Osteocyte (in vitro differentiated cells): ENCODE measurements around the gene PTN. TPM values are rescaled to one million over a fixed set of nuclear protein-coding genes. Genes with fewer than 3 reads are reported as not detected.
A peak's percentile ranks its signal among the peaks of the same experiment; 100 is the strongest.

Source experiments
- DNase-seq: peaks from one replicate; pipeline ENCODE4 v3.0.0; 2021; ENCODE audit warnings: mixed read lengths; ENCODE audit not compliant: unreplicated experiment; ENCODE audit errors: extremely low spot score
- H3K27ac Mint-ChIP-seq: one replicate; pipeline ENCODE4 v1.8.0; 2021; ENCODE audit warnings: mild to moderate bottlenecking, mixed read lengths; ENCODE audit not compliant: unreplicated experiment
- H3K27me3 Mint-ChIP-seq: one replicate; pipeline ENCODE4 v1.8.0; 2021; ENCODE audit warnings: mixed read lengths; ENCODE audit not compliant: unreplicated experiment
- H3K36me3 Mint-ChIP-seq: one replicate; pipeline ENCODE4 v1.8.0; 2021; ENCODE audit warnings: mixed read lengths; ENCODE audit not compliant: unreplicated experiment
- H3K4me1 Mint-ChIP-seq: one replicate; pipeline ENCODE4 v1.8.0; 2021; ENCODE audit warnings: mixed read lengths; ENCODE audit not compliant: unreplicated experiment
- H3K4me3 Mint-ChIP-seq: one replicate; pipeline ENCODE4 v1.8.0; 2021; ENCODE audit warnings: mild to moderate bottlenecking, moderate library complexity, mixed read lengths; ENCODE audit not compliant: unreplicated experiment
- H3K9me3 Mint-ChIP-seq: one replicate; pipeline ENCODE4 v1.8.0; 2021; ENCODE audit warnings: mixed read lengths; ENCODE audit not compliant: unreplicated experiment
- long read RNA-seq: library from polyadenylated mRNA; unstranded; transcript quantifications from one replicate; pipeline ENCODE4 v2.0.0, GENCODE V29; 2021
- total RNA-seq: library from RNA; stranded (reverse); gene quantifications from 2 replicates; pipeline ENCODE4 v1.2.1, GENCODE V29; 2021
- TF ChIP-seq, protein P1 (sequence below): fragments of 200-600 bp; sonication (generic); IDR thresholded peaks from 2 replicates; pipeline ENCODE4 v1.5.0; 2021; ENCODE audit warnings: antibody characterized with exemption, mild to moderate bottlenecking, moderate library complexity

The PTN gene, protein sequence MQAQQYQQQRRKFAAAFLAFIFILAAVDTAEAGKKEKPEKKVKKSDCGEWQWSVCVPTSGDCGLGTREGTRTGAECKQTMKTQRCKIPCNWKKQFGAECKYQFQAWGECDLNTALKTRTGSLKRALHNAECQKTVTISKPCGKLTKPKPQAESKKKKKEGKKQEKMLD
- 77.8 and 83.0 TPM in 2 replicates for total RNA-seq
- long read RNA-seq, transcript PTN-201 (5 exons, 1,614 nt) = major isoform, 79 of 101 reads
- long read RNA-seq, partial matches to known transcripts = 12 of 101 reads
- long read RNA-seq, other reads (novel, unspliced or antisense) = 10 of 101 reads

DNA sequence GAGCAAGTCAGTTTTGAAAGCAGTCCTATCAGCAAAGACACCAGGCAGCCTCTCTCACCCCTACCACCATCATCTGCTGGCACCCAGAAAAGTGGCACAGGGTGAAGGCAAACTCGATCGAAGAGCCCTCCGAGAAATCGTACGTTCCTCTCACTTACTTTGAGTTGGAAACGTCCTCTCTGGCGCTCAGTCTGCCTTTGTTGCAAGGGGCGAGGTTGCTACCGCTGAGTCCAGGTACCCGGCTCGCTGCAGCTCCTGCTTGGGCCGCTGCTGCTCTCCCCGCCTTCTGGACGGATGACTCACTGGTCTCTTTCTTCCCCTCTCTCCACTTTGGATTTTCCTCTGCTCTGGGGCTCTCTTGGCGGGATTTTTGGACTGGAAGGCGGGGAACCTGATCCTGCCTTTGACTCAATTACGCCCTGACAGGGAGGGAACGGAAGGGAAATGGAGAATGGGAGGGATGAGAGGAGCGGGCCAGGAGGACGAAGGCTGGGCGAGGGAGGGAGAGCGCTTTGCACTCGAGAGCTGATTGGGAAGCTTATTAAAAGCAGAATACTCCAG, at the start of gene PTN:
Gene PTN, minus strand, starts transcription at position 453 of the 561 bp plus-strand sequence. CDS start 88,760 bp downstream, outside the sequence.
- H3K27me3 Mint-ChIP-seq = no peaks in the 10 kb centered on the region
- peak within 1 kb of the TSS; percentile 36 for H3K27ac Mint-ChIP-seq
- no peak for DNase-seq
- H3K4me3 Mint-ChIP-seq = peak within 1 kb of the TSS; percentile 88
- peaks cover 6% of the 10 kb centered on the region for H3K36me3 Mint-ChIP-seq
- H3K9me3 Mint-ChIP-seq = no peaks in the 10 kb centered on the region
- H3K4me1 Mint-ChIP-seq = peaks cover 41% of the 10 kb centered on the region
- TF ChIP-seq, protein P1, sequence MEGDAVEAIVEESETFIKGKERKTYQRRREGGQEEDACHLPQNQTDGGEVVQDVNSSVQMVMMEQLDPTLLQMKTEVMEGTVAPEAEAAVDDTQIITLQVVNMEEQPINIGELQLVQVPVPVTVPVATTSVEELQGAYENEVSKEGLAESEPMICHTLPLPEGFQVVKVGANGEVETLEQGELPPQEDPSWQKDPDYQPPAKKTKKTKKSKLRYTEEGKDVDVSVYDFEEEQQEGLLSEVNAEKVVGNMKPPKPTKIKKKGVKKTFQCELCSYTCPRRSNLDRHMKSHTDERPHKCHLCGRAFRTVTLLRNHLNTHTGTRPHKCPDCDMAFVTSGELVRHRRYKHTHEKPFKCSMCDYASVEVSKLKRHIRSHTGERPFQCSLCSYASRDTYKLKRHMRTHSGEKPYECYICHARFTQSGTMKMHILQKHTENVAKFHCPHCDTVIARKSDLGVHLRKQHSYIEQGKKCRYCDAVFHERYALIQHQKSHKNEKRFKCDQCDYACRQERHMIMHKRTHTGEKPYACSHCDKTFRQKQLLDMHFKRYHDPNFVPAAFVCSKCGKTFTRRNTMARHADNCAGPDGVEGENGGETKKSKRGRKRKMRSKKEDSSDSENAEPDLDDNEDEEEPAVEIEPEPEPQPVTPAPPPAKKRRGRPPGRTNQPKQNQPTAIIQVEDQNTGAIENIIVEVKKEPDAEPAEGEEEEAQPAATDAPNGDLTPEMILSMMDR = no peak

DNA sequence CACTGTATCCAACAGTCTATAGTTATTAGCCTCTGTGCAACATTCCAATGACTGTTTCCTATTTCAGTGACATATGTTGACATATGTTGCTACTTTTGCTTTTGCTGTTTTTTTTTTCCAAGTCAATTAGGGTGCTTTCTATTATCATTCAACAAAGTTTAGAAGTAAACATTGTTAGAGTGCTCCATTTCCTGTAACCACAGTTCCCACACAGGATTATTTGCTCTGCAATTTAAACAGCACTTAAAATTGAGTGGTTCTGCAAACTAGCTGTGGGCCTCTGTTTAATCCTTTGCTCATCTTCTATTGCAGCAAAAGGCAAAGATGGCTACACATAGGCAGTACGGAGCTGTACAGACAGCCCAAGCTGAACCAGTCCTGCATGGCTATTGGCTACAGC, 46.5 kb upstream of the PTN start:
- Mint-ChIP-seq H3K4me3 (no peak overlapping the region), H3K36me3 (peaks cover 2% of the 10 kb centered on the region), H3K9me3 (no peaks in the 10 kb centered on the region), H3K4me1 (peaks cover 9% of the 10 kb centered on the region), H3K27me3 (no peaks in the 10 kb centered on the region), H3K27ac (no peak overlapping the region)
- no peak for DNase-seq
- TF ChIP-seq, protein P1 = no peak

DNA sequence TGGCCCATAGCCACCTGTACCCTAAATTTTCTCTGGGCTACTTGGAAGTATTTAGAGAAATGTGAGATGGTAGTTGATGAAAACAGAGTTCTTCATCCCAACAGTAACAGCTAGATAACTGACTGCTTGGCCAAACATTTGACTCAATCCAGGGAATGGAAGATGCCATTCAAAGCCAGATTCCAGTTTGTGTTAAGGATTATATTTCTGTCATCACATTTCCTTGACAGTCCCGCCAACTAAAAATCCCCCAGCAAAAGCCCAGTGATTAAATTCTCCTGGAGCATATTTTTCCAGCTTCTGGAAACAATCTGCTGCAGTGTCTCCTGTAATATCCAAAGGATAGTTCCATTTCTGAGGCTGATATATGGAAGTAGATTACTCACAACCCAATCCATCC, 45.4 kb upstream of the PTN start:
- no peaks in the 10 kb centered on the region for H3K36me3 Mint-ChIP-seq
- H3K4me3 Mint-ChIP-seq = no peak overlapping the region
- peaks cover 9% of the 10 kb centered on the region for H3K4me1 Mint-ChIP-seq
- no peak for DNase-seq
- TF ChIP-seq, protein P1 = no peak
- H3K9me3 Mint-ChIP-seq = no peaks in the 10 kb centered on the region
- H3K27ac Mint-ChIP-seq = no peak overlapping the region
- no peaks in the 10 kb centered on the region for H3K27me3 Mint-ChIP-seq

DNA sequence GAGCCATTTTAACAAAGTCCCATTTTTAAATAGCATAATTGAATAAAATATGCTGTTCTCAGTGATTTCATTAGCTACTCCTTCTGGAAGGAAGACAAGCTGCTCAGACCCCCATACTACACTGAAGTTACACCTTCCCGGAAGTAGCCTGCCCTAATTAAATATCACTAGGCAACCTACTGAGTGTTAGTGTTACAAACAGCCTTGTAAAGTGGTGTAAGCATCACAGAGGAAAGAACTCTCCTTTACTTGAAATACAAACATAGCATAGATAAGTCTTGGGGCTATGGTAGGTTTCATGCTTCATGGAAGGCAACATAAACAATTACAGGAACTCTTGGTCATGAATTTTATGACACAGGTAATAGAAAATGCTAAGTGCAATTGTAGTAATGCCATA, 43.4 kb upstream of the PTN start:
- no peaks in the 10 kb centered on the region for H3K27me3 Mint-ChIP-seq
- TF ChIP-seq, protein P1 = no peak
- DNase-seq = no peak
- H3K4me3 Mint-ChIP-seq = no peak overlapping the region
- no peaks in the 10 kb centered on the region for H3K36me3 Mint-ChIP-seq
- H3K27ac Mint-ChIP-seq = no peak overlapping the region
- no peaks in the 10 kb centered on the region for H3K9me3 Mint-ChIP-seq
- H3K4me1 Mint-ChIP-seq = peaks cover 9% of the 10 kb centered on the region

DNA sequence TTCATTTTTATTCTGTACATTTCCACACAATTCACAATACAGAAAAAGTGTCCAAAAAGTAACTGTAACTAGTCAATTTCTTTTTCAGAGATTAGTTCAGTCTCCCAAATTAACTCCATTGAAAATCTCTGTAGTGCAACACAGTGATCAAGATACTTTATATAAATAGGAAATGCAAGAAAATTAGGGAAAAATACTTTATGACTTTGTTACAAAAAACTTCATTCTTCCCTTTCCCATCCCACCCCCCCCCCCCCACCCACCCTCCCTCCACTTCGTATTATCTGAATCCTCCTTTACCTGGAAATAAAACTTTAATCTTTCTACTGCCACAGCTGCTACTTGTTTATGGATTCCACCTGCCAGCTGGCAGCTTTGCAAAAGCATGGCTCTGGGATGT, 37.5 kb upstream of the PTN start:
- Mint-ChIP-seq H3K9me3 (peaks cover 12% of the 10 kb centered on the region), H3K4me1 (peaks cover 9% of the 10 kb centered on the region), H3K4me3 (no peak overlapping the region), H3K27ac (no peak overlapping the region), H3K36me3 (no peaks in the 10 kb centered on the region), H3K27me3 (no peaks in the 10 kb centered on the region)
- no peak for DNase-seq
- TF ChIP-seq, protein P1 = no peak
